Breast epithelium (tissue), 3 donors: ENCODE measurements around the gene SSC5D.

Experiments used
- CTCF ChIP-seq, 3 donors: fragments of 450-650 bp; IDR thresholded peaks; one replicate each; pipeline ENCODE4 v1.5.1; 2016 to 2017; ENCODE audit warnings: antibody characterized with exemption in 3 of 3, mild to moderate bottlenecking in 3 of 3, moderate library complexity in 3 of 3
- POLR2AphosphoS5 ChIP-seq, 3 donors: sonication (generic); formaldehyde crosslinking; IDR thresholded peaks; one replicate each; pipeline ENCODE4 v1.6.1; 2017; ENCODE audit warnings: antibody characterized with exemption in 3 of 3

DNA sequence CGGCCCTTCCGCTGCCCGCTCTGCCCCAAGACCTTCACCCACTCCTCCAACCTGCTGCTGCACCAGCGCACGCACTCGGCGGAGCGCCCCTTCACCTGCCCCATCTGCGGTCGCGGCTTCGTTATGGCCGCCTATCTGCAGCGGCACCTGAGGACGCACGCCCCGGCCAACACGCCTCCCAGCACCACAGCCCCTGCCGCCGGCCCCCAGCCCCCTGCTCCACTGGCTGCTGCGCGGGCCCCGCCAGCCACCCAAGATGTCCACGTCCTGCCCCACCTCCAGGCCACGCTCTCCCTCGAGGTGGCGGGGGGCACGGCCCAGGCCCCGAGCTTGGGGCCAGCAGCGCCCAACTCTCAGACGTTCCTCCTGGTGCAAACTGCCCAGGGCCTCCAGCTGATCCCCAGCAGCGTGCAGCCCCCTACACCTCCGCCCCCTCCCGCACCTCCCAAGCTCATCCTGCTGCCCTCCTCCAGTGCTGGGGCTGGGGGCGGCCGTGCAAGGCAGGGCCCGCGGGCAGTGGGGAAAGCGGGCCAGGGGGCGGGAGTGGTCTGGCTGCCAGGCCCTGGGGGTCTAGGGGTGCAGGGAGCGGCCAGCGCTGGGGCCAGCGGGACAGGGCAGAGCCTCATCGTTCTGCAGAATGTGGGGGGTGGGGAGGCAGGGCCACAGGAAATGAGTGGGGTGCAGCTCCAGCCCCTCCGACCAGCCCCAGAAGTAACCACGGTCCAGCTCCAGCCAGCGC lies 5.1 kb upstream of the SSC5D start:
- no peak for TF ChIP-seq CTCF (IDR thresholded peaks at IDR 0.05)
- no peak for TF ChIP-seq POLR2AphosphoS5 (IDR thresholded peaks at IDR 0.05)
